NCI-H748 treated with DMSO at 0.1 percent for 48 hours (cell line): ENCODE results near the gene MYRIP.
"Not testable (repeated sequence)": the region's sequence is repeated elsewhere in the genome, so short reads cannot be mapped to it uniquely, and the experiment has no call there.

ENCODE experiments used
- DNase-seq: peaks from one replicate; lab custom pipeline; 2025; lab: John Stamatoyannopoulos, UW

Gene MYRIP

DNA sequence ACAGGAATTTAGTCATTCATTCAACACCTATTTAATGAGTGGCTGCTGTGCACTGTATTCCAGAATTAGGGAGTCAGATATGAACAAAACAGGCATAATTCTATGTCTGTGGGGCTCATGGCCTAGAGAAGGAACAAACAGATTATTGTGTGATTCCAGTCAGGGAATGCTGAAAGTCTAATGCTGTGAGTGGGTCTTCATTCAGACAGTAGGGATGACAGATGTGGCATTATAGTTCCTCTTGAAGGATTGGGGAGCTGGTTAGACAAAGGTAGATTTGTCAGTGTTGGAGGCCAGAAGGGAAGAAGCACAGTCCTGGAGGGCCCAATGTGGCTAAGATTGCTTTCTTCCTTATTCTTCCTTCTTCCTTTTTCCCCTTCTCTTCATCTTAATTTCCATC, 273.7 kb downstream of the MYRIP start:
- no peak for DNase-seq

GRCh38 chr3:40084424-40084823, 275.0 kb downstream of the MYRIP start:
- not testable (repeated sequence) for DNase-seq

- no peak for DNase-seq
Measured at GRCh38 chr3:40086890-40087883, 277.8 kb downstream of the MYRIP start.

DNA sequence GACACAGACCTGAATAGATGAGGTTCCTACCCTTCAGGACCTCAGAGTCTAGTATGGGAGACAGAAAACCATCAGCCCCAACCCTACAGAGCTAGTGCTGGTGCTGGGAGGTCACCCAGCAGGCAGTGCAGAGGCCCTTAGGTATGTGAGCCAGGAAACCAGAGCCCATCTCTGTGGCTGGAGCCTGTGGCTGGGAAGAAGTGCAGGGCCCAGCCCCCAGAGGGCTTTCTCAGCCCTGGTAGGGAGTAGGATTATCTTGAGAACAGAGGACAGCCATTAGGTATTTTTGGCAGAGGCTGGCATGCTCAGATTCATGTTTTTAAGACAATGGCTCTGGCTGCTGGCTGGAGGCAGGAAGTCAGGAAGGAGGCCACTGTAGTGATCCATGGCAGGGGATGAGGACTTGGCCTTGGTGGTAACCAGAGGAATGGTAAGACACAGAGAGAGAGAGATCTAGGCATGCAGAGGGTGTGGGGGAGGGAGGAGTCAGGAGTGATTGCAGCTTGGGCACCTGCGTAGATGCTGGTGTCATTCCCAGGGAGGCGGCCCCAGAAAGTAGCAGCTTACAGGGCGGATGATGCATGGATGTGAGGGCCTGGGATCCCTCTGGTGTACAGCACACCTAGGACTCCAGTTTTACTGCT, 279.2 kb downstream of the MYRIP start:
- no peak for DNase-seq

DNA sequence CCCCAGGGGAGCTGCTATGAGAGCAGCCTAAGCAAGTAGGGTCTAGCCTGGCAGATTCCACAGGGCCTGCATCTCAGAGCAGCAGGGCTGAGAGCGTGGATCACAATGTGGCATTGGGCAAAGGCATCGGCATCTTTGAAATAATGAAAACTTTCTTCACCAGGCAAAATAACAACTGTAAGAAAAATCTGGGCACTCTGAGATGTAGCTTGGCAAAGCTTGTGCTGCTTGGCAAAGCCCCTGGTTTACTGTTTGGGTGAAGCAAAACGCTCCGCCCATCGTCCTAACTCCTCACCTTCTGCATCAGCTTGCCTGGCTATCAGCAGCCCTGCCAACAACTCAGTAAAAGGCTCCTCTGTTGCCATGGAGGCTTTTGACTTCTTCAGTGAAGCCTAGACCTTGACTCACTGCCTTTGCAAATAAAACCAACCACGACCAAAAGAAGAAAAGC, 287.3 kb downstream of the MYRIP start:
- DNase-seq: no peak

GRCh38 chr3:40097131-40098117, 288.0 kb downstream of the MYRIP start:
- no peak for DNase-seq

- no peak for DNase-seq
Measured at GRCh38 chr3:40098261-40098759, 288.9 kb downstream of the MYRIP start.

DNA sequence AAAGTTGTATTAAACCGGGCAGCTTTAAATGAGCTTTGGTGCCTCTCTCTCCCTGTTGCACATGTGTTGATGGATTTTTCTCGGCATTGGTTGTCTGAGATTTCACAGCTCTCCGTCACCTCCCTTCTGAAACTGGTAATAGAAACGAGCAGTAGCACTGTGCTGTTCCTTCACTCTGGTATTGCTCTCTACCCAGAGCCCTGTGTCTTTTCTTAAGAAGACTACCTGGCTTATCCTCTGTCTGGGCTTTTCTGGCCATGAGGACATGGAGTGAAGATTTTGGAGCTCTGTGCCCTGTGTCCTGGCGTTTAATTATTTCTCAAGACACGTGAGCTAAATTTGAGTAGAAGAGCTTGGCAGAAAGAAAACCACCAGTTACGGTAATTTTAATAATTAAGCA, 290.5 kb downstream of the MYRIP start:
- DNase-seq: no peak

GRCh38 chr3:40102182-40102581, 292.8 kb downstream of the MYRIP start:
- DNase-seq: no peak

DNA sequence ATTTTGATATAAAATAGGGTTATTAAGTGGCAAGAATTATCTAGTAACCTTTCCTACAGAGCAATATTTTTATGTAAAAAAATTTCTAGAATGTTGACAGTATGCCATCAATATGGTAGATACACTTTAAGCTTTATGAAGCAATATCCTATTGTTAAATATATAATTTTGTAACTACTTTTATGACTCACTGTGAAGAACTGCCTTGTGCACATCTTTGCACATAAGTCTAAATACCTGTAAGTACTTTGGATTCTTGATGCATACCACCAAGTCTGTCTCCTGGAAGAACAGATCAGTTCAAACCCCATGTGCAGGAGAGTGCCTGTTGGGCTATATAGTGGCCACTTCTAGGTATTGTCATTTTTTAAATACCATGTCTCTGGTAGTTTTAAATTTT, 294.4 kb downstream of the MYRIP start:
- DNase-seq: no peak

GRCh38 chr3:40104441-40104840, 295.0 kb downstream of the MYRIP start:
- DNase-seq: no peak

DNA sequence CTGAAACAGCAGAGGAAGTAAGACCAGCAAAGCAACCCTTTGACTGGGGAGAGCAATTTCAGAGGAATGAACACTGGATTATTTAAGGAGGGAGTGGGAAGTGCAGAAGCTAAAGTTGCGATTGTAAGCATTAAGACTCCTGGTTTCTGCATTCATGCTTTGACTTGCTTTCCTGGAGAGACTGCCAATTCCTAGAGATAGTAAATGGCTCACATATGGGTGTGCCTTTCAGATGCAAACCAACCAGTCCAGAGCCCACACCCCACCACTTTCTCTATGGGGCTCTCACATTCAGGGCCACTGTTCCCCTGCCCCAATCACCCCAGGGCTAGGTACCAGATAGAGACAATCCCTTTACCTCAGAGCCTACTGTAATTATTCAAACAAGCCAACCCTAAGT, 299.2 kb downstream of the MYRIP start:
- no peak for DNase-seq

DNA sequence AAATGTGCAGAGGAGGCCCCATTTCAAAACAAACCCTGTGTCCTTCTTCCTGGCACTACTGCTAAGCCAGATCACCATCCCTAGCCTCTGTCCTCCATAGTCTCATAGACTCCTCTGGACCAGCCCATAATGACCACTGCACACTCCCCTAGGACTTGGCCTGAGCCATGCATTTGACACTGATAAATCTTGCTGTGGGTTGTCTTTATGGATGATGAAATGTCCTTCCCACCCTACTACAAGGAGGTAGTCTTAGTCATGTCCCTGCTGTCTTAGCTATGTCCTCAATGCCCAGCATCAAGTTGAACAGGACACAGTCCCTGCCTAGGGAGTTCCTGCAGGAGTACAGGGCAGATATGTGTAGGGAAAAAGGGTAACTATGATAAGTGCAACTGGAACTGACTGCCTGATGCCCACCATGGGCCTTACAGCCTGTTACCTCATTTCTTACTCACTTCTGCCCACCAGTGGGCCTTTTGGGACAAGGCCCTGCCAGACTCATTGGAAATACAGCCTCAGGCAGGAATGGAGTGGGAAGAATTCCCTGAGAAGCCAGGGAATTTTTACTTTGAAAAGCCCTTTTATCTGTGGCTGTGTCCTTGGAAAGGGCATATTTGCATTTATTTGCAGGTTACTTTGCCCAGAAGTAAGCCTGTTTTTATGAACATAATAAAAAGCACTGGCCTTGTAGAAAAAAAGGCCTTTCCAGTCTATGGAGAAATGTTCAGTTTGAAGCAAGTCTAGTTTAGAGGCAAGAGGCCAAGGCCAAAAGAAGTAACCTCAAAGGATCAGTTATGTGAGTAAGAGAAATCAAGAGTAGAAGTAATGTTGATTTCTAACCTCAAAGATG, 300.5 kb downstream of the MYRIP start:
- DNase-seq: no peak

- no peak for DNase-seq
Measured at GRCh38 chr3:40116478-40117177, 307.2 kb downstream of the MYRIP start.

- no peak for DNase-seq
Measured at GRCh38 chr3:40118091-40118490, 308.7 kb downstream of the MYRIP start.

DNA sequence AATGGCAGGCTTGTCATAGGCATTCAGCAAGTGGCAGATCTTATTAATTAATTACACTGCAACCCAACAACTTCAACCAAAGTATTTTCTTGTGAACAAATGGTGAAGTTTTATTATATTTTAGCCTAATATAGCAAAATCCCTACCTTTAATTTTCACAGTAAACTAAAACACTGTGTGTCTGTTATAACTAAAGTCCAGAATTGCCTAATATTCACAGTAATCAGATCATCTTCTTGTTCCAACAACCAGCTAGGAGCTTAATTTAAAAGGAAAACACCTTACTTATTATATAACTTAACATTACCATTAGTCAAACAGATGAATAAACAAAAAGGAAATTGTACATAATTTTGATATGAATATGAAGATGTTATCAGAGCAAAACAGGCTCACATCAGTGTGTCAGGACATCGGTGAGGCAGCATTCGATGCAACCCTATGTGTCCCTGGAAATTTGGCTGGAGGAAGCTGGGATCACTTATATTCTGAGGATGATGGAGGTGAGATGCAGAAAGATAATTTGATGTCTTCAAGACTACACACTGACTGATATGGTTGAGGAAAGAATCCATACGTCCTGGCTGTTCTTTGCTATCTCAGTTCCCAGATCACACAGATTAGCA, 310.8 kb downstream of the MYRIP start:
- no peak for DNase-seq

DNA sequence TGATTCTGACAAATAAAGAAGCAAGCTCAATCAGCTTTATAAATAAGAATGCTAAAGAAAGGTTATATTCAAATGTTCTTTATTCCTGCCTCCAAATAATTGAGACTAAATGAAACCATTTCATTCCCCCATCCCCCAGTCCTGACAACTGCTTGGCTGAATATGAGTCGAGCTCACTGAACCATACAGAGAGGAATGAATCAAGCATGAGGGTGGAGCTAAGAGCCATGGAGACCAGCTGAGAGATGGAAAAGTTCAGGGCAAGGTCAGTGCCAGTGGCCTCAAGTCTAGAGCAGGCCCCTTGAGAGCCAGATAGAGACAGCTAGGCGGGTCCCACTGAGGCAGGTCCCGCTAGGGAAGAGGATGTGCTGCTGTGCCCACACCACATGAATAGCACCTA, 311.4 kb downstream of the MYRIP start:
- no peak for DNase-seq

- DNase-seq: no peak
Measured at GRCh38 chr3:40124918-40125317, 315.5 kb downstream of the MYRIP start.

- no peak for DNase-seq
Measured at GRCh38 chr3:40128166-40128565, 318.8 kb downstream of the MYRIP start.

DNA sequence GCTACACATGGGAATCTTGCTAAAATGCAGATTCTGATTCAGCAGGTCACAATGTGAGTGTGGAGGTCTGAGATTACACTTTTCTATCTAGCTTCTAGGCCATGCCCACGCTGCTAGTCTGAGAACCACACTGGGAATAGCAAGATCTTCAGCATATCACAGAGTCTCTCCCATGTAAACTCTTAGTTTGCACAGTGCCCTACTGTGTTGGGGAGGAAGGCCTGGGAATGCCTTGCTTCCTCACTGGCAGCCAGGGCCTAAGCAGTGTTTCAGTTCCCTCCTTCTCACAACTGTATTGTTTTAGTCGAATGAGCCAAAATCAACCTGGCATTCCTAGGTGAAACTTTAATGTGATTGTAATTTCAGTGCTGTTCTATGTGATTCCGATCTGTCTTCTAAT, 320.1 kb downstream of the MYRIP start:
- no peak for DNase-seq
